IMR-90 (cell line): ENCODE results near the gene KCNMB2. TPM values are rescaled to one million over a fixed set of nuclear protein-coding genes. Genes with fewer than 3 reads are reported as not detected.

Source experiments
- ATAC-seq: fragments of 200-7000 bp; cut with Tn5 transposase; 2 replicates; pipeline ENCODE4 v1.9.1; 2020; ENCODE audit warnings: low read depth, mild to moderate bottlenecking, moderate library complexity
- BruUV-seq: library from RNA; stranded (reverse); fragments of 400-500 nt; replicated peaks from 2 replicates; lab custom pipeline; 2021; lab: Mats Ljungman, UMichigan
- CTCF ChIA-PET: fragments of 300-600 bp; formaldehyde crosslinking; extraction: SDS; loops from one replicate; lab custom pipeline; 2021; ENCODE audit warnings: antibody characterized with exemption; lab: Yijun Ruan, JAX
- POLR2A ChIA-PET: fragments of 300-600 bp; sonication (Branson Sonifier 250); formaldehyde crosslinking; loops from one replicate; lab custom pipeline; 2022; ENCODE audit warnings: antibody characterized with exemption; ENCODE audit not compliant: unreplicated experiment; lab: Charles Lee
- DNase-seq: peaks from one replicate; pipeline ENCODE4 v3.0.0; 2013
- H2AFZ ChIP-seq: replicated peaks from 2 replicates; pipeline ENCODE3; 2013; ENCODE audit warnings: low read length, mild to moderate bottlenecking; ENCODE audit not compliant: poor library complexity
- H2AK5ac ChIP-seq: 2 replicates; pipeline ENCODE4 v1.6.1; 2013; ENCODE audit warnings: low read depth, low read length, inconsistent platforms
- H2AK9ac ChIP-seq: replicated peaks from 2 replicates; pipeline ENCODE3; 2013; ENCODE audit warnings: mild to moderate bottlenecking, low read depth, low read length, moderate library complexity; ENCODE audit not compliant: poor library complexity
- H2BK120ac ChIP-seq: 2 replicates; pipeline ENCODE4 v1.6.1; 2013; ENCODE audit warnings: low read depth, low read length, inconsistent platforms
- H2BK15ac ChIP-seq: 3 replicates; pipeline ENCODE4 v1.6.1; 2013; ENCODE audit warnings: low read depth, low read length, inconsistent platforms
- H2BK20ac ChIP-seq: 2 replicates; pipeline ENCODE4 v1.6.1; 2013; ENCODE audit warnings: low read depth, mild to moderate bottlenecking, inconsistent platforms, low read length, moderate library complexity
- H2BK5ac ChIP-seq: 2 replicates; pipeline ENCODE4 v1.6.1; 2013; ENCODE audit warnings: mild to moderate bottlenecking, low read depth, low read length, inconsistent platforms; ENCODE audit not compliant: poor library complexity, severe bottlenecking
- H3K14ac ChIP-seq: replicated peaks from 2 replicates; pipeline ENCODE4 v1.6.1; 2013; ENCODE audit warnings: low read depth, low read length, inconsistent platforms
- H3K18ac ChIP-seq: 2 replicates; pipeline ENCODE4 v1.6.1; 2013; ENCODE audit warnings: low read depth, low read length, control low read depth
- H3K23ac ChIP-seq: 2 replicates; pipeline ENCODE4 v1.6.1; 2013; ENCODE audit warnings: low read depth, low read length, inconsistent platforms
- H3K27ac ChIP-seq: 2 replicates; pipeline ENCODE4 v1.5.1; 2013; ENCODE audit warnings: mild to moderate bottlenecking, control low read depth, low read length; ENCODE audit not compliant: insufficient read depth
- H3K27me3 ChIP-seq: 2 replicates; pipeline ENCODE4 v1.6.1; 2013; ENCODE audit warnings: low read length; ENCODE audit not compliant: control insufficient read depth, insufficient read depth
- H3K36me3 ChIP-seq: 2 replicates; pipeline ENCODE4 v1.6.1; 2013; ENCODE audit warnings: low read length, mixed read lengths; ENCODE audit not compliant: control insufficient read depth, insufficient read depth
- H3K4ac ChIP-seq: 2 replicates; pipeline ENCODE4 v1.6.1; 2013; ENCODE audit warnings: low read depth, low read length, inconsistent platforms
- H3K4me1 ChIP-seq: 2 replicates; pipeline ENCODE4 v1.6.1; 2013; ENCODE audit warnings: low read length, mixed read lengths; ENCODE audit not compliant: control insufficient read depth, insufficient read depth
- H3K4me2 ChIP-seq: 2 replicates; pipeline ENCODE4 v1.6.1; 2013; ENCODE audit warnings: low read depth, mild to moderate bottlenecking, control low read depth, low read length, moderate library complexity
- H3K4me3 ChIP-seq: 2 replicates; pipeline ENCODE4 v1.5.1; 2013; ENCODE audit warnings: low read depth, mild to moderate bottlenecking, control low read depth, low read length, moderate library complexity; ENCODE audit not compliant: insufficient read depth
- H3K56ac ChIP-seq: 2 replicates; pipeline ENCODE4 v1.6.1; 2013; ENCODE audit warnings: low read length, inconsistent platforms; ENCODE audit not compliant: insufficient read depth; ENCODE audit errors: extremely low read depth
- H3K79me1 ChIP-seq, 2 experiments: 2 replicates each; pipeline ENCODE4 v1.6.1; 2013; ENCODE audit warnings: low read length in 2 of 2, inconsistent platforms in 1 of 2, low read depth in 1 of 2
- H3K9ac ChIP-seq: 2 replicates; pipeline ENCODE4 v1.6.1; 2013; ENCODE audit warnings: low read depth, low read length, control low read depth
- H3K9me1 ChIP-seq: 2 replicates; pipeline ENCODE4 v1.6.1; 2013; ENCODE audit warnings: low read length, inconsistent platforms; ENCODE audit not compliant: insufficient read depth
- H3K9me3 ChIP-seq: 2 replicates; pipeline ENCODE4 v1.6.1; 2013; ENCODE audit warnings: low read length; ENCODE audit not compliant: control insufficient read depth, insufficient read depth
- H4K20me1 ChIP-seq: 2 replicates; pipeline ENCODE4 v1.6.1; 2013; ENCODE audit warnings: low read length, inconsistent platforms; ENCODE audit not compliant: insufficient read depth
- H4K5ac ChIP-seq: 2 replicates; pipeline ENCODE4 v1.6.1; 2013; ENCODE audit warnings: mild to moderate bottlenecking, low read depth, low read length, control low read depth
- H4K8ac ChIP-seq, 2 experiments: 2 replicates each; pipeline ENCODE4 v1.6.1; 2013; ENCODE audit warnings: low read depth in 2 of 2, low read length in 2 of 2, control low read depth in 1 of 2, inconsistent platforms in 1 of 2
- H4K91ac ChIP-seq: 2 replicates; pipeline ENCODE4 v1.6.1; 2013; ENCODE audit warnings: low read depth, low read length, inconsistent platforms; ENCODE audit not compliant: insufficient read depth
- BHLHE40 ChIP-seq: fragments of 150-350 bp; IDR thresholded peaks from 2 replicates; pipeline ENCODE4 v1.6.1; 2016; ENCODE audit warnings: mild to moderate bottlenecking, low read depth, low read length
- CEBPB ChIP-seq: IDR thresholded peaks from 2 replicates; pipeline ENCODE4 v1.6.1; 2012; ENCODE audit warnings: low read depth, low read length, improper control_type of control experiment
- CHD1 ChIP-seq: IDR thresholded peaks from 2 replicates; pipeline ENCODE4 v1.6.1; 2012; ENCODE audit warnings: low read depth, low read length, improper control_type of control experiment
- ELK1 ChIP-seq: fragments of 150-350 bp; IDR thresholded peaks from 2 replicates; pipeline ENCODE4 v1.6.1; 2016; ENCODE audit warnings: low read depth, mild to moderate bottlenecking, low read length, moderate library complexity, borderline replicate concordance
- FOS ChIP-seq: fragments of 150-350 bp; IDR thresholded peaks from 2 replicates; pipeline ENCODE4 v1.6.1; 2016; ENCODE audit warnings: low read depth, low read length
- MAFK ChIP-seq: IDR thresholded peaks from 2 replicates; pipeline ENCODE4 v1.6.1; 2012; ENCODE audit warnings: low read depth, low read length, improper control_type of control experiment
- NFE2L2 ChIP-seq: fragments of 150-350 bp; IDR thresholded peaks from 2 replicates; pipeline ENCODE4 v1.6.1; 2016; ENCODE audit warnings: low read depth, mild to moderate bottlenecking, low read length
- RAD21 ChIP-seq: IDR thresholded peaks from 2 replicates; pipeline ENCODE4 v1.6.1; 2012; ENCODE audit warnings: low read length, improper control_type of control experiment
- RFX5 ChIP-seq: IDR thresholded peaks from 2 replicates; pipeline ENCODE4 v1.8.0; 2012; ENCODE audit warnings: low read depth, mild to moderate bottlenecking, low read length, moderate library complexity
- SMC3 ChIP-seq: fragments of 150-350 bp; IDR thresholded peaks from 2 replicates; pipeline ENCODE4 v1.6.1; 2016; ENCODE audit warnings: low read depth, mild to moderate bottlenecking, antibody characterized with exemption, low read length, moderate library complexity
- USF2 ChIP-seq: fragments of 150-350 bp; IDR thresholded peaks from 2 replicates; pipeline ENCODE4 v1.6.1; 2017; ENCODE audit warnings: mild to moderate bottlenecking, antibody characterized with exemption, low read length, low read depth
- WGBS, 2 experiments: methylation state at CpG; one replicate each; pipeline versions ENCODE4 v1.1.5 to v1.1.7; 2013; ENCODE audit warnings: missing lambda C conversion rate in 2 of 2; ENCODE audit not compliant: insufficient read length in 1 of 2; ENCODE audit errors: extremely low coverage in 2 of 2; 5-methylcytosine and 5-hydroxymethylcytosine counted together
- dilution Hi-C: fragments of 300-500 bp; cut with HindIII; formaldehyde crosslinking; loops from one replicate; pipeline ENCODE4 v1.14.3; 2018; ENCODE audit warnings: low sequenced_read_pairs; ENCODE audit not compliant: unreplicated experiment
- in situ Hi-C: fragments of 300-500 bp; cut with MboI; formaldehyde crosslinking; loops from 3 replicates; pipeline ENCODE4 v1.14.3; 2019; ENCODE audit warnings: low sequenced_read_pairs, inconsistent platforms, mixed read lengths
- intact Hi-C: fragments of 100-400 bp; cut with micrococcal nuclease; formaldehyde crosslinking; loops from 2 replicates; pipeline ENCODE4 v1.10.0; 2022
- polyA plus RNA-seq, 3 experiments: library from polyadenylated mRNA; depleted of rRNA; stranded (reverse); fragments of >200 nt; gene quantifications; 2 replicates each; pipeline ENCODE4 v1.2.3, GENCODE V29; 2012; ENCODE audit warnings: low replicate concordance in 1 of 3
- total RNA-seq: library from RNA; depleted of rRNA; stranded (reverse); fragments of >200 nt; gene quantifications from 2 replicates; pipeline ENCODE4 v1.2.3, GENCODE V29; 2012

KCNMB2 gene
- total and polyA plus RNA-seq, 2 of the 4 experiments (the other 2 are of a cell fraction), result not detected

- no peak for ATAC-seq
- dilution Hi-C loops, result no loop called here
- Histone ChIP-seq H2AFZ (no peak overlapping the region), H3K4me2 (no peak overlapping the region), H3K9me1 (no peaks in the 10 kb centered on the region), H3K9ac (no peak overlapping the region), H2BK120ac (no peak overlapping the region), H3K36me3 (no peaks in the 10 kb centered on the region), H4K8ac (no peak overlapping the region), H3K4ac (no peak overlapping the region), H2AK9ac (no peak overlapping the region), H4K91ac (no peak overlapping the region), H3K27ac (no peak overlapping the region), H3K56ac (no peak overlapping the region), H3K4me3 (no peak overlapping the region), H3K4me1 (no peaks in the 10 kb centered on the region), H3K23ac (no peak overlapping the region), H4K20me1 (no peaks in the 10 kb centered on the region), H3K79me1 (no peaks in the 10 kb centered on the region), H4K5ac (no peak overlapping the region), H3K18ac (no peak overlapping the region), H3K27me3 (no peaks in the 10 kb centered on the region), H2BK5ac (no peak overlapping the region), H2BK20ac (no peak overlapping the region), H2BK15ac (no peak overlapping the region), H3K9me3 (no peaks in the 10 kb centered on the region), H2AK5ac (no peak overlapping the region), H3K14ac (no peak overlapping the region)
- POLR2A ChIA-PET, result no interaction called here
- CTCF ChIA-PET, result no interaction called here
- in situ Hi-C loops, result no loop called here
- no CpG with 5 or more reads among the region's 3 CpGs for WGBS, 2 experiments
- TF ChIP-seq USF2 (no peak), NFE2L2 (no peak), BHLHE40 (no peak), FOS (no peak), RFX5 (no peak), CEBPB (no peak), MAFK (no peak), RAD21 (no peak), SMC3 (no peak), CHD1 (no peak), ELK1 (no peak)
- no TSS peak for BruUV-seq
- intact Hi-C loops, result no loop called here
- DNase-seq, result no peak
Measured at GRCh38 chr3:178505832-178506231, 30.4 kb upstream of the KCNMB2 start.
